Measurements from ENCODE around the gene RGS12.

DNA sequence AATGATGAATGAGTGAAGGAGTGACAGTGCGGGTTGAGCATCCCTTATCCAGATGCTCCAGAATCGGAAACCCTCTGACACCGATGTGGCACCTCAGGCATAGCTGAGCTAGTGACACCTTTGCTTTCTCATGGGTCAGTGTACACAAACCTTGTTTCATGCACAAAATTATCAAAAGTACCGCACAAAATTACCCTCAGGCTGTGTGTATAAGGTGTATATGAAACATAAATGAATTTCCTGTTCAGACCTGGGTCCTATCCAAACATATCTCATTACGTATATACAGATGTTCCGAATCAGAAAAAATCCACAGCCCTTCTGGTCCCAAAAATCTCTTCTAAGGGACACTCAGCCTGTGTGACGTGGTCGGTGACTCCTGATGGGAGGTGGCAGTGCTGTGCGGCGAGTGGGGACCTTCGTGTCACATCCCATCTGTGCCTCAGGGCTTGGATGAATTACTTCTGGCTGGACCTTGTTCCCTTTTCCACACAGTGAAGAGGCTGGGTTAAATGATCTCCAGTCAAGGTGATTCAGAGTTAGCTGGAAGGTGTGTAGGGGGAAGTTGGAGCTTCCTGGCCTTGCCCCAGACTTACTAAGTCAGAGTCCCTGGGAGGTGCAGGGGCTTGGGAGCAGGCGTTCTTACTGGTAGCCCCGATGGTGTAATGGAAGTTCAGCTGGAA is 18.8 kb downstream of the RGS12 start:
- TF ChIP-seq YY1 (IDR thresholded peaks at IDR 0.05; ENCODE audit: low read depth, low read length) = no peak
- TF ChIP-seq CTCF (IDR thresholded peaks at IDR 0.05; ENCODE audit: control extremely low read depth in 1 of 3, insufficient read depth in 1 of 3, low read depth in 1 of 3, low read length in 3 of 3) = no peak
- no peak for TF ChIP-seq TBP (IDR thresholded peaks at IDR 0.05; ENCODE audit: low read depth, low read length)
- TF ChIP-seq RFX5 (IDR thresholded peaks at IDR 0.05; ENCODE audit: borderline replicate concordance, low read depth, low read length) = no peak
- TF ChIP-seq TAF1 (IDR thresholded peaks at IDR 0.05; ENCODE audit: low read depth, low read length) = no peak
- TF ChIP-seq POLR2A (IDR thresholded peaks at IDR 0.05; ENCODE audit: control extremely low read depth in 1 of 2, low read depth in 2 of 2, low read length in 2 of 2) = no peak
- no peak for TF ChIP-seq CEBPB (IDR thresholded peaks at IDR 0.05; ENCODE audit: low read depth, low read length)

Data from H1 (cell line).